Measurements from ENCODE around the gene APP. TPM values are rescaled to one million over a fixed set of nuclear protein-coding genes. Genes with fewer than 3 reads are reported as not detected.

APP gene
- total RNA-seq, 1 experiment from 2014 or later = 472 TPM

- peaks cover 6% of the 10 kb centered on the region for H3K36me3 Mint-ChIP-seq (ENCODE audit: insufficient read depth, unreplicated experiment)
- no TSS peak for BruUV-seq (replicated peaks)
- intact Hi-C loops (cut with micrococcal nuclease) = no loop called here
- no peak overlapping the region for H3K4me3 Mint-ChIP-seq (ENCODE audit: unreplicated experiment)
- peaks cover 5% of the 10 kb centered on the region for H3K4me1 Mint-ChIP-seq (ENCODE audit: insufficient read depth, unreplicated experiment)
- POLR2A ChIA-PET = interaction anchor here (1.0 kb wide), 1 partner anchor 9 kb away, joined by 3 read pairs; no protein-coding TSS in a partner anchor
- H3K9me3 Mint-ChIP-seq (ENCODE audit: unreplicated experiment) = no peaks in the 10 kb centered on the region
- H3K27ac Mint-ChIP-seq (ENCODE audit: low read depth, unreplicated experiment) = no peak overlapping the region
- DNase-seq (ENCODE audit: unreplicated experiment) = peak; percentile 38
- CTCF ChIA-PET = no interaction called here
- H3K27me3 Mint-ChIP-seq (ENCODE audit: insufficient read depth, unreplicated experiment) = no peaks in the 10 kb centered on the region
- TF ChIP-seq CTCF (IDR thresholded peaks at IDR 0.05; ENCODE audit: unreplicated experiment) = no peak
These were observed 254.3 kb downstream of the APP start for GRCh38 chr21:25916226-25916625.

- Mint-ChIP-seq H3K9me3 (ENCODE audit: unreplicated experiment) (no peaks in the 10 kb centered on the region), H3K36me3 (ENCODE audit: insufficient read depth, unreplicated experiment) (peaks cover 22% of the 10 kb centered on the region), H3K27ac (ENCODE audit: low read depth, unreplicated experiment) (peak overlapping the region; percentile 16), H3K4me1 (ENCODE audit: insufficient read depth, unreplicated experiment) (peaks cover 5% of the 10 kb centered on the region), H3K4me3 (ENCODE audit: unreplicated experiment) (no peak overlapping the region), H3K27me3 (ENCODE audit: insufficient read depth, unreplicated experiment) (no peaks in the 10 kb centered on the region)
- BruUV-seq (replicated peaks) = no TSS peak
- POLR2A ChIA-PET = no interaction called here
- no peak for DNase-seq (ENCODE audit: unreplicated experiment)
- intact Hi-C loops (cut with micrococcal nuclease) = no loop called here
- CTCF ChIA-PET = no interaction called here
- TF ChIP-seq CTCF (IDR thresholded peaks at IDR 0.05; ENCODE audit: unreplicated experiment) = no peak
These were observed 257.1 kb downstream of the APP start for GRCh38 chr21:25913479-25913878.

- DNase-seq (ENCODE audit: unreplicated experiment) = no peak
- no peak for TF ChIP-seq CTCF (IDR thresholded peaks at IDR 0.05; ENCODE audit: unreplicated experiment)
- H3K9me3 Mint-ChIP-seq (ENCODE audit: unreplicated experiment) = no peaks in the 10 kb centered on the region
- intact Hi-C loops (cut with micrococcal nuclease) = no loop called here
- CTCF ChIA-PET = no interaction called here
- no TSS peak for BruUV-seq (replicated peaks)
- H3K4me1 Mint-ChIP-seq (ENCODE audit: insufficient read depth, unreplicated experiment) = peaks cover 5% of the 10 kb centered on the region
- POLR2A ChIA-PET = no interaction called here
- no peak overlapping the region for H3K27ac Mint-ChIP-seq (ENCODE audit: low read depth, unreplicated experiment)
- H3K4me3 Mint-ChIP-seq (ENCODE audit: unreplicated experiment) = no peak overlapping the region
- H3K27me3 Mint-ChIP-seq (ENCODE audit: insufficient read depth, unreplicated experiment) = no peaks in the 10 kb centered on the region
- H3K36me3 Mint-ChIP-seq (ENCODE audit: insufficient read depth, unreplicated experiment) = peaks cover 23% of the 10 kb centered on the region
These were observed 258.2 kb downstream of the APP start for GRCh38 chr21:25912402-25912746.

- CTCF ChIA-PET = no interaction called here
- Mint-ChIP-seq H3K9me3 (ENCODE audit: unreplicated experiment) (no peaks in the 10 kb centered on the region), H3K36me3 (ENCODE audit: insufficient read depth, unreplicated experiment) (peaks cover 25% of the 10 kb centered on the region), H3K4me1 (ENCODE audit: insufficient read depth, unreplicated experiment) (peaks cover 5% of the 10 kb centered on the region), H3K4me3 (ENCODE audit: unreplicated experiment) (no peak overlapping the region), H3K27me3 (ENCODE audit: insufficient read depth, unreplicated experiment) (no peaks in the 10 kb centered on the region), H3K27ac (ENCODE audit: low read depth, unreplicated experiment) (no peak overlapping the region)
- DNase-seq (ENCODE audit: unreplicated experiment) = no peak
- TF ChIP-seq CTCF (IDR thresholded peaks at IDR 0.05; ENCODE audit: unreplicated experiment) = no peak
- POLR2A ChIA-PET = no interaction called here
- intact Hi-C loops (cut with micrococcal nuclease) = no loop called here
- BruUV-seq (replicated peaks) = no TSS peak
These were observed 258.7 kb downstream of the APP start for GRCh38 chr21:25911730-25912401.
